Panc1 (cell line): ENCODE measurements around the gene CES3. TPM values are rescaled to one million over a fixed set of nuclear protein-coding genes. Genes with fewer than 3 reads are reported as not detected.

Experiments used
- ATAC-seq: fragments of 200-7000 bp; cut with Tn5 transposase; 2 replicates; pipeline ENCODE4 v1.9.1; 2020; ENCODE audit warnings: mild to moderate bottlenecking, moderate library complexity
- BruUV-seq: library from RNA; stranded (reverse); fragments of 400-500 nt; replicated peaks from 2 replicates; lab custom pipeline; 2021; lab: Mats Ljungman, UMichigan
- CTCF ChIA-PET: fragments of 300-600 bp; sonication (Branson Sonifier 250); formaldehyde crosslinking; loops from one replicate; lab custom pipeline; 2022; ENCODE audit warnings: antibody characterized with exemption; lab: Charles Lee
- POLR2A ChIA-PET: fragments of 300-600 bp; sonication (Branson Sonifier 250); formaldehyde crosslinking; loops from one replicate; lab custom pipeline; 2022; ENCODE audit warnings: antibody characterized with exemption; lab: Charles Lee
- DNase-seq: peaks from one replicate; pipeline ENCODE4 v3.0.0-alpha.2; 2010; ENCODE audit warnings: low read depth, low spot score
- H3K27ac ChIP-seq: 2 replicates; pipeline ENCODE4 v1.5.1; 2011; ENCODE audit warnings: mild to moderate bottlenecking, low read length, inconsistent platforms
- H3K27me3 ChIP-seq: fragments of 200-500 bp; sonication (Bioruptor generic); 2 replicates; pipeline ENCODE4 v1.6.0; 2014; ENCODE audit warnings: low read length, inconsistent platforms; ENCODE audit not compliant: control insufficient read depth, insufficient read depth
- H3K36me3 ChIP-seq: fragments of 200-500 bp; sonication (Bioruptor generic); 2 replicates; pipeline ENCODE4 v1.5.1; 2014; ENCODE audit warnings: inconsistent platforms, mild to moderate bottlenecking, low read length, moderate library complexity; ENCODE audit not compliant: control insufficient read depth, insufficient read depth
- H3K4me1 ChIP-seq: 2 replicates; pipeline ENCODE4 v1.5.1; 2011; ENCODE audit warnings: inconsistent platforms, mild to moderate bottlenecking, low read length, moderate library complexity; ENCODE audit not compliant: control insufficient read depth, insufficient read depth
- H3K4me3 ChIP-seq, 2 experiments: 2 replicates each; pipeline ENCODE4 v1.5.1; 2011 to 2012; ENCODE audit warnings: low read depth in 2 of 2, low read length in 2 of 2, mild to moderate bottlenecking in 2 of 2, inconsistent platforms in 1 of 2, moderate library complexity in 1 of 2
- H3K9me3 ChIP-seq: fragments of 200-500 bp; sonication (Bioruptor generic); 2 replicates; pipeline ENCODE4 v1.5.1; 2014; ENCODE audit warnings: low read depth, mild to moderate bottlenecking, inconsistent platforms, low read length, moderate library complexity; ENCODE audit not compliant: control insufficient read depth, insufficient read depth
- CTCF ChIP-seq: fragments of 450-650 bp; IDR thresholded peaks from 2 replicates; pipeline ENCODE4 v1.5.1; 2017; ENCODE audit warnings: mild to moderate bottlenecking
- POLR2AphosphoS5 ChIP-seq: IDR thresholded peaks from 2 replicates; pipeline ENCODE4 v1.6.1; 2012; ENCODE audit warnings: mild to moderate bottlenecking, low read depth, low read length, moderate library complexity
- REST ChIP-seq, 2 experiments: IDR thresholded peaks; 2 replicates each; pipeline ENCODE4 v1.6.1; 2011 to 2012; ENCODE audit warnings: low read depth in 2 of 2, control low read depth in 1 of 2, low read length in 1 of 2, mild to moderate bottlenecking in 1 of 2, moderate library complexity in 1 of 2; ENCODE audit not compliant: insufficient read depth in 1 of 2
- SIN3A ChIP-seq: IDR thresholded peaks from 2 replicates; pipeline ENCODE4 v1.6.1; 2012; ENCODE audit warnings: low read depth, mild to moderate bottlenecking, low read length, moderate library complexity, borderline replicate concordance; ENCODE audit not compliant: insufficient read depth
- TCF7L2 ChIP-seq: IDR thresholded peaks from 2 replicates; pipeline ENCODE4 v1.6.1; 2011; ENCODE audit warnings: mild to moderate bottlenecking, low read depth, low read length, inconsistent platforms
- in situ Hi-C: cut with HindIII; loops from 2 replicates; pipeline ENCODE4 v1.10.0; 2016; ENCODE audit warnings: low sequenced_read_pairs, low pct_unique_long_range_greater_than_20kb
- intact Hi-C: fragments of 100-400 bp; cut with micrococcal nuclease; formaldehyde crosslinking; loops from one replicate; pipeline ENCODE4 v1.10.0; 2022; ENCODE audit not compliant: unreplicated experiment
- total RNA-seq: library from RNA; stranded (reverse); gene quantifications from one replicate; pipeline ENCODE4 v1.2.1, GENCODE V29; 2021; ENCODE audit not compliant: unreplicated experiment

CES3 gene
- total RNA-seq, 1 experiment from 2014 or later: not detected

GRCh38 chr16:66958857-66959703, 2.0 kb upstream of the CES3 start:
- DNase-seq (no peak), ATAC-seq (no peak)
- H3K9me3 ChIP-seq: no peaks in the 10 kb centered on the region
- in situ Hi-C loops: no loop called here
- no TSS peak for BruUV-seq
- CTCF ChIA-PET: interaction anchor here (0.6 kb wide), 1 partner anchor 155 kb away, joined by 5 read pairs; no protein-coding TSS in a partner anchor
- intact Hi-C loops: loop anchor here (10.0 kb wide), 1 partner anchor 226 kb away; the partner anchor contains the start of gene MATCAP1
- no peak for TF ChIP-seq CTCF
- no peak for TF ChIP-seq POLR2AphosphoS5
- TF ChIP-seq SIN3A: no peak
- TF ChIP-seq REST (IDR thresholded peaks at IDR 0.05; ENCODE audit: insufficient read depth in 1 of 2, low read depth in 2 of 2, low read length in 1 of 2): no peak
- no peak for TF ChIP-seq TCF7L2
- no peaks in the 10 kb centered on the region; the same call in 1 of the 2 replicates for H3K4me1 ChIP-seq
- no peaks in the 10 kb centered on the region for H3K36me3 ChIP-seq
- no peak overlapping the region for H3K4me3 ChIP-seq
- POLR2A ChIA-PET: interaction anchor here (0.6 kb wide), 1 partner anchor 186 kb away, joined by 4 read pairs; no protein-coding TSS in a partner anchor
- H3K27me3 ChIP-seq: no peaks in the 10 kb centered on the region
- no peak overlapping the region for H3K27ac ChIP-seq

- ATAC-seq (no peak), DNase-seq (no peak)
- TF ChIP-seq REST (IDR thresholded peaks at IDR 0.05; ENCODE audit: insufficient read depth in 1 of 2, low read depth in 2 of 2, low read length in 1 of 2) (no peak), SIN3A (no peak), TCF7L2 (no peak), POLR2AphosphoS5 (no peak), CTCF (no peak)
- Histone ChIP-seq H3K27ac (no peak overlapping the region), H3K4me3 (no peak overlapping the region), H3K4me1 (no peaks in the 10 kb centered on the region), H3K36me3 (no peaks in the 10 kb centered on the region), H3K9me3 (no peaks in the 10 kb centered on the region), H3K27me3 (no peaks in the 10 kb centered on the region)
- in situ Hi-C loops: no loop called here
- ChIA-PET POLR2A (interaction anchor here (0.6 kb wide), 1 partner anchor 187 kb away, joined by 4 read pairs; no protein-coding TSS in a partner anchor), CTCF (no interaction called here)
- BruUV-seq: no TSS peak
- intact Hi-C loops: loop anchor here (10.0 kb wide), 1 partner anchor 225 kb away; the partner anchor contains the start of gene MATCAP1
Observed at GRCh38 chr16:66959704-66960161, 1.3 kb upstream of the CES3 start.
